SH-SY5Y (cell line): ENCODE data around the gene CLEC2L.

ENCODE experiments used
- GATA2 ChIP-seq: IDR thresholded peaks from 2 replicates; pipeline ENCODE4 v1.6.1; 2011; ENCODE audit warnings: mild to moderate bottlenecking, low read depth, low read length
- GATA3 ChIP-seq: IDR thresholded peaks from 2 replicates; pipeline ENCODE4 v1.6.1; 2011; ENCODE audit warnings: low read depth, mild to moderate bottlenecking, low read length, moderate library complexity

DNA sequence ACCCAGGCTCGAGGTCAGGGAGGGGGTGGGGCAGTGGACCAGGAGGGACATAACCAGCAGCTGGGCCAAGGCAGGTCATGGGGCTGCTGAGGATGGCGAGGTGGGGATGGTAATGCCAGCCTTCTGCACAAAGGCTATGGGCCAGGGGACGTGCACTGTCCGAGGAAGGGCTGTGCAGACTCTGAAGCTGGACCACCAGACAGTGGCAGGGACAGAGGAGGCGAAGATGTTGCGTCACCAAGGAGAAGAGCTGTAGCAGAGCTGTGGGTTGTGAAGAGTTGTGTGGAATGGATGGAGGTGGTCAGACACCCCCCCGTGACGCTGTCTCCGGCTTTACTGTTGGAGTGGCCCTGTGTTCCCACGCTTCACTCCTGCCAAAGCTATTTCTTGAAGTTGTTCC is 1.8 kb downstream of the CLEC2L start:
- TF ChIP-seq GATA2 (no peak), GATA3 (no peak)
